ENCODE results near the gene RASGRP2. TPM values are rescaled to one million over a fixed set of nuclear protein-coding genes. Genes with fewer than 3 reads are reported as not detected.

Gene RASGRP2
- total and polyA plus RNA-seq, 2 of the 8 experiments (the other 6 are each of a cell fraction or from before 2014, with no cell fraction given): 40.6 to 45.7 TPM

- TF ChIP-seq CHD7 (IDR thresholded peaks at IDR 0.05; ENCODE audit: insufficient replicate concordance, low read length) (no peak), POLR2AphosphoS5 (IDR thresholded peaks at IDR 0.05; ENCODE audit: low read depth, low read length) (no peak), SIRT6 (IDR thresholded peaks at IDR 0.05; ENCODE audit: low read length) (no peak), SIN3A (conservative IDR thresholded peaks at IDR 0.05 in 1 of 2, IDR thresholded peaks at IDR 0.05 in 1 of 2; ENCODE audit: low read depth in 1 of 2, low read length in 2 of 2) (no peak), CBX8 (IDR thresholded peaks at IDR 0.05; ENCODE audit: borderline replicate concordance, low read depth, low read length) (no peak), BACH1 (IDR thresholded peaks at IDR 0.05; ENCODE audit: low read length) (no peak), POU5F1 (IDR thresholded peaks at IDR 0.05; ENCODE audit: low read depth, low read length) (no peak), EP300 (IDR thresholded peaks at IDR 0.05; ENCODE audit: borderline replicate concordance in 1 of 2, low read depth in 2 of 2, low read length in 2 of 2) (no peak), RBBP5 (IDR thresholded peaks at IDR 0.05; ENCODE audit: borderline replicate concordance, low read depth, low read length) (no peak), FOSL1 (IDR thresholded peaks at IDR 0.05; ENCODE audit: insufficient read depth, low read depth, low read length) (no peak), RAD21 (IDR thresholded peaks at IDR 0.05 in 1 of 2, conservative IDR thresholded peaks at IDR 0.05 in 1 of 2; ENCODE audit: low read depth in 2 of 2, low read length in 2 of 2) (no peak)
These were observed 8.2 kb downstream of the RASGRP2 start (continued) for GRCh38 chr11:64735725-64736259.
